Endothelial cell of hepatic sinusoid (primary cell): ENCODE measurements around the gene CRABP1.
"Not testable (repeated sequence)": the region's sequence is repeated elsewhere in the genome, so short reads cannot be mapped to it uniquely, and the experiment has no call there.

Experiments
- in situ Hi-C: cut with HindIII; loops from 2 replicates; pipeline ENCODE4 v1.10.0; 2017; ENCODE audit warnings: low sequenced_read_pairs

CRABP1 gene

DNA sequence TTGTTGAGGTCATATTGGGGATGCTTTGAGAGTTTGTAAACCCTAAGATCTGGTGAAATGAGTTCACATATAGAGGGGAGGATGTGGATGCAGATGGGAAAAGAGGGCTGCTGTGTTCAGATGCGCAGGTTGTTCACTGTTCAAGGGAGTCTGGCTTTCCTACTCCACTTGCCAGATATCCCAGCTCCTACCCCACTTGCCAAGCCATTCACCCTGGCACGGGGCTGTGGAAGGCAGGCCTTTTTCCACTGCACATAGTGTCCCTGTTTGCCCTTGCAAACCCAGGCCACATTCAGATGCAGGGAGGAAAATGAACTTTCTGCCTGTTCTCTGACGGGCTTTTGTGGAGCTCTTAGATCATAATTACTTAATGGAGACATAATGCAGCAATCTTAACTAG, 29.0 kb downstream of the CRABP1 start:
- in situ Hi-C loops, result no loop called here

- in situ Hi-C loops, result no loop called here
Observed at GRCh38 chr15:78370013-78370412, 29.9 kb downstream of the CRABP1 start.

- in situ Hi-C loops, result no loop called here
Observed at GRCh38 chr15:78372880-78373279, 32.7 kb downstream of the CRABP1 start.

DNA sequence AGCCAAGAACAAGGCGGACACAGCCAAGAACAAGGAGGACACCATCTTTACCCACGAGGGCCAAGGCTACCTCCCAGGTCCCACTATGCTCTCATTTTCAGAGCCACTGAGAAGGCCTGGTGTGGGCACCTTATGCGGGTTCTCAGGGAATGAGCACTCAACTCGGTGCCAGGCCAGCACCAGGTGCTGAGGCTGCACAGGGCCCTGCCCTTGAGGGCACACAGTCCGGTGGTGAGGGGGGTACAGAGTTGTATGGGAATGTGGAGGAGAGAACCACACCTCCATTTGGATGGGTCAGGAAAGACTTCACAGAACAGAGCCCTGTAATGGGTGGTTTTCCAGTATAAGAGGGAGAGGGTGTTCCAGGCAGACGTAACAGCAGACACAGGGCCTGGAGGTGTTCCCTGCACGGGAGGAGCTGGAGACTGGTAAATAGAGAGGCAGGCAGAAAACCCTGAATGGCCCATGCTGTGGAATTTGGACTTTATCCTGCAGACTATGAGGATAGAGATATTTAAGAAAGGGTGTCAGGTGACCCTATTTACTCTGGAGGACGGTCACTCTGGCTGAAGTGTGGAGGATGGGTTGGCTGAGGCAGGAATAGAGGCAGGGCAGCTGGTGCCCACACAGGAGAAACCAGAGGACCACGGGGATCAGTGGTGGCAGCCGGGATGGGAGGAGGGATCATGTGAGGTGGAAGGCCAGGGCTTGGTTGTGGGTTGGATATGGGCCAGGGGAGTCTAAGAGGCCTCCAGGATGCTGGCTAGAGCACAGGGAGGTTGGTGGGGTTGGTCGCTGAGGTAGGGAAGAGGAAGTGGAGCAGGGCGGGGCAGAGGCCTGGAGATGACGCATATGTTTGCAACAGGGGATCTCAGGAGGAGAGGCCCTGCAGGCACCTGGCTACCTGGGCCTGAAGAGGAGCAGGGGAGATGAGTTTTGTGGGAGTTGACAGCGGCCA, 34.6 kb downstream of the CRABP1 start:
- in situ Hi-C loops, result no loop called here

DNA sequence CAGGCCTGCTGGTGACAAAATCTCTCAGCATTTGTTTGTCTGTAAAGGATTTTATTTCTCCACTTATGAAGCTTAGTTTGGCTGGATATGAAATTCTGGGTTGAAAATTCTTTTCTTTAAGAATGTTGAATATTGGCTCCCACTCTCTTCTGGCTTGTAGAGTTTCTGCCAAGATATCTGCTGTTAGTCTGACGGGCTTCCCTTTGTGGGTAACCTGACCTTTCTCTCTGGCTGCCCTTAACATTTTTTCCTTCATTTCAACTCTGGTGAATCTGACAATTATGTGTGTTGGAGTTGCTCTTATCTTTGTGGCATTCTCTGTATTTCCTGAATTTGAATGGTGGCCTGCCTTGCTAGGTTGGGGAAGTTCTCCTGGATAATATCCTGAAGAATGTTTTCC, 40.0 kb downstream of the CRABP1 start:
- in situ Hi-C loops, result not testable (repeated sequence)

DNA sequence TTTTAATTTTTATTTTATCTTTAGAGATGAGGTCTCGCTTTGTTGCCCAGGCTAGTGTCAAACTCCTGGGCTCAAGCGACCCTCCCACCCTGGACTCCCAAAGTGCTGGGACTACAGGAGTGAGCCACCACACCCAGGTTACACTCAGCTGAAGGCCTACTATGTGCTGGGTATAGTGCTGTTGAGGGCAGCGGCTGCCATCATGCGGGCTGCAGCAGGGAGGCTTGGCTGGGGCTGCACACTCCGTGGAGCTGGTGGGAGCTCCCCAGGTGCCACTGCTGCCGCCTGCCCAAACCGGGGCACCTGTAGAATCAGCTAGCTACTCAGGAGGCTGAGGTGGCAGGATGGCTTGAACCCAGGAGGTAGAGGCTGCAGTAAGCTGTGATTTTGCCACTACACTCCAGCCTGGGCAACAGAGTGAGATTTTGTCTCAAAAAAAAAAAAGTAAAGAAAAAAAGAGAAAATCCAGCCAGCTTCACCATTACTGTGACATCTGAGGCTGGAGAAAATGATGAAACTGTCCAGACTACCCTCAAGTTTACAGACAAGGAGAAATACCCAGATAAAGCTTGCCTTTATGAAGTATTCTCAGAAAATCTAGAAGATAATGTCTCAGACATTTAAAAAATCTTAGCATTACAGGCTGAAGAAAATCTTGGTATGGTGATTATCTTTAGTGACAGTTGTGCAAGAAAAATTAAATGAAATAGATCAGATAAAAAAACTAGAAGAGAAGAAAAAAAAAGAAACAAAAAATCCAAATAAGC, 42.1 kb downstream of the CRABP1 start:
- in situ Hi-C loops, result no loop called here

DNA sequence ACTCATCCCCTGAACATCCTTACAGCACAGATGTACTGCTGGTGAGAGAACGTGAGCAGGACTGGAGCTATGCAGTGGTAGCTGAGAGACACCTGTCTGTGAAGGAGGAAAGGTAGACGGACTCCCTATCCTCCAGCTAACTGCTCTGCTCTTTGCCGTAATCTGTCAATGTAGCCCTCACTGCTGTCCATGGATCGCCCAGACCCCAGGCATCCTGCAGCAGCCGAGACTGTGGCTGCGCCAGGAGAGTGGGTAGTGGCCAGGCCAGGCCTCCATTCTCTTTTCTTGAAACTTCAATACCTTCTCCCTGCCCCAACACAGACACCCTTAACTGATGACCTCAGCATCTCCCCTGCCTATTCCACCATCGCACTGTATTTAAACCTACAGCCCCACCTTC, 44.5 kb downstream of the CRABP1 start:
- in situ Hi-C loops, result no loop called here

- in situ Hi-C loops, result no loop called here
Observed at GRCh38 chr15:78387246-78388037, 47.3 kb downstream of the CRABP1 start.

- in situ Hi-C loops, result no loop called here
Observed at GRCh38 chr15:78388865-78389264, 48.7 kb downstream of the CRABP1 start.

DNA sequence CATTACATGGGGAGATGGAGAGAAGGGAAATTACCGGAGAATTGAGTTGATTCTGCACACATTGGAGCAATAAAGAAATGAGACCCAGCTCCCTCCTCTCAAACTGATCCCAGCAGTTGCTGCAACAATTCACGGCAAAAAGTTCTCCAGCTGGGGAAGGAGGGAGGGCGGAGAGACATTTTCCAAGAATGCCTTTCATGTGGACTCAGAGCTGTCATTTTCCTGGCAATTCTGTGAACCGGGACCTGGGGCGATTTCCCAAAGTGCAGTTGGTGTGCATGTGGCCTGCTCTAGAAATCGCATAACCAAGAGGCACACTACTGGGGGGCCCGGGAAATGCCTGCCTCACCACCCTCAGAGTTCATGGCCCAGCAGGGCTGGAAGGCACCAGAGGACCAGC, 49.2 kb downstream of the CRABP1 start:
- in situ Hi-C loops, result no loop called here

DNA sequence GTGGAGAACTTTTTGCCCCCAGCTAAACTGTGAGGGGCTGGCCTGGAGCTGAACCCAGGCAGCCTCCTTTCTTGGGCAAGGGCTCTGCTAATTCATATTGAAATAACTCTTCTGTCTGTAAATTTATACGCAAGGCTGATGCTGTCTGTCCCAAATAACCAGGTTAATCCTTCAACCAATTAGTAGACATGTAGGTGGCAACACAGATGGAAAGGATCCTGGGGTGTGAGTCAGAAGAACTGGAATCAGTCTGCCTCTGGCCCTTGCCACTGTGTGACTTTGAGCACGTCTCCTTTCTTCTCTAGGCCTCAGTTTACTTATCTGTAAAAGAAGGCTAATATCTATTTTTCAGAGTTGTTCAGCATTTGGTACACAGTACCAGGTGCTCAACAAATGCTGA, 49.6 kb downstream of the CRABP1 start:
- in situ Hi-C loops, result no loop called here

- in situ Hi-C loops, result no loop called here
Observed at GRCh38 chr15:78390242-78390641, 50.1 kb downstream of the CRABP1 start.

GRCh38 chr15:78390826-78391225, 50.7 kb downstream of the CRABP1 start:
- in situ Hi-C loops, result no loop called here

DNA sequence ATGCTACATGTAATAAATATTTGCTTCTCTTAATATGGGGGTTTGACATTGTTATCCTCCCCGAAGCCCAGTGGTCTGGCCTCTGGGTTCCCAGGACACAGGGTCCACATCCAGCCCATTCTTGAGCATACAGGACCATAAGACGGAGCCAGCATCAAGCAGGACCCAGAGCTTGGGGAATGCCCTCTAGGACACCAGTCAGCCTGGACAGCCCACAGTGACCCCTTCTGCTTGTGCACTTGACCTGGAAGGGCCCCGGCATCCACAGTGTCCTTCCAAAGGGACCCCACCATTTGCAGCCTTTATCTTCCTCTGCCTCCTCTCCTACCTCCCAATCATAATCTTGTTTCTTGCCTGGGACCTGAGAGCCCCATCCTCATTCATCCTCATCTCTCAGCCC, 51.6 kb downstream of the CRABP1 start:
- in situ Hi-C loops, result no loop called here

- in situ Hi-C loops, result no loop called here
Observed at GRCh38 chr15:78392430-78392829, 52.3 kb downstream of the CRABP1 start.

DNA sequence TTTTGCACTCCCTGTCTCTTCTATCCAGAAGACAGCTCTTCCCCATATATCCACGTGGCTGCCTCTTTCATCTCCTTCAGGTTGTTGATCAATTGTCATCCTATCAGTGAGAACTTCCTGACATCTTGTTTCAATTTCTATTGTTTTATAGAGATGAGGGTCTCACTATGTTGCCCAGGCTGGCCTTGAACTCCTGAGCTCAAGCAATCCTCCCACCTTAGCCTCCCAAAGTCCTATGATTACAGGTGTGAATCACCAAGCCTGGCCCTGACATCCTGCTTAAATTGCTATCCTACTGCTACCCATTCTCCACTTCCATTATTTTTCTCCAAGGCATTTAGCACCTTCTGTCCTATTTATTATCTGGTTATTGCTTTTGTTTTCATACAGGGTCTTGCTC, 53.0 kb downstream of the CRABP1 start:
- in situ Hi-C loops, result no loop called here

GRCh38 chr15:78394026-78394425, 53.9 kb downstream of the CRABP1 start:
- in situ Hi-C loops, result no loop called here

GRCh38 chr15:78394981-78395616, 54.9 kb downstream of the CRABP1 start:
- in situ Hi-C loops, result no loop called here

GRCh38 chr15:78396186-78396814, 56.1 kb downstream of the CRABP1 start:
- in situ Hi-C loops, result no loop called here

GRCh38 chr15:78396976-78397375, 56.8 kb downstream of the CRABP1 start:
- in situ Hi-C loops, result no loop called here
